Prostate gland (tissue), 2 donors: ENCODE results near the gene FADS2. TPM values are rescaled to one million over a fixed set of nuclear protein-coding genes. Genes with fewer than 3 reads are reported as not detected.

Experiments used
- DNase-seq: peaks from one replicate; pipeline ENCODE4 v3.0.0-alpha.2; 2019; ENCODE audit warnings: low spot score
- H3K27ac ChIP-seq, 2 donors: fragments of 200-600 bp; sonication (generic); 2 replicates each; pipeline ENCODE4 v1.5.1; 2017 to 2019
- H3K27me3 ChIP-seq: fragments of 200-600 bp; sonication (generic); replicated peaks from 2 replicates; pipeline ENCODE4 v1.5.1; 2019; ENCODE audit not compliant: insufficient read depth
- H3K36me3 ChIP-seq, 2 donors: fragments of 200-600 bp; sonication (generic); 1 replicate in 1 of 2; 2 replicates in 1 of 2; pipeline versions ENCODE4 v1.5.1 to v1.8.1; 2017 to 2019
- H3K4me1 ChIP-seq: fragments of 200-600 bp; sonication (generic); replicated peaks from 2 replicates; pipeline ENCODE4 v1.5.1; 2019
- H3K4me3 ChIP-seq, 2 donors: fragments of 200-600 bp; sonication (generic); 2 replicates each; pipeline ENCODE4 v1.5.1; 2017 to 2019
- H3K9me3 ChIP-seq: fragments of 200-600 bp; sonication (generic); 2 replicates; pipeline ENCODE4 v1.5.1; 2017
- POLR2A ChIP-seq: fragments of 450-650 bp; IDR thresholded peaks from one replicate; pipeline ENCODE4 v1.6.1; 2016; ENCODE audit warnings: antibody characterized with exemption, mild to moderate bottlenecking
- POLR2AphosphoS5 ChIP-seq: sonication (generic); formaldehyde crosslinking; IDR thresholded peaks from one replicate; pipeline ENCODE4 v1.6.1; 2017; ENCODE audit warnings: antibody characterized with exemption
- whole genome bisulfite sequencing: methylation state at CpG from one replicate; pipeline ENCODE4 v1.1.5; 2018; 5-methylcytosine and 5-hydroxymethylcytosine counted together
- intact Hi-C: fragments of 100-400 bp; cut with DNase I; formaldehyde crosslinking; loops from one replicate; pipeline ENCODE4 v1.14.2; 2022
- total RNA-seq, 2 donors: library from RNA; depleted of rRNA; stranded (reverse); fragments of >200 nt; gene quantifications; one replicate each; pipeline ENCODE4 v1.1.0, GENCODE V29; 2016
- TF ChIP-seq, protein P1 (sequence below), 4 experiments: fragments of 200-600 bp in 2 of 4; fragments of 450-650 bp in 2 of 4; sonication (generic) in 2 of 4; IDR thresholded peaks; 1 replicate in 3 of 4; 2 replicates in 1 of 4; pipeline ENCODE4 v1.5.1; 2016 to 2019; ENCODE audit warnings: antibody characterized with exemption in 4 of 4, mild to moderate bottlenecking in 2 of 4, moderate library complexity in 2 of 4

The FADS2 gene
- total RNA-seq, 2 donors from 2014 or later = 67.5 to 213 TPM

DNA sequence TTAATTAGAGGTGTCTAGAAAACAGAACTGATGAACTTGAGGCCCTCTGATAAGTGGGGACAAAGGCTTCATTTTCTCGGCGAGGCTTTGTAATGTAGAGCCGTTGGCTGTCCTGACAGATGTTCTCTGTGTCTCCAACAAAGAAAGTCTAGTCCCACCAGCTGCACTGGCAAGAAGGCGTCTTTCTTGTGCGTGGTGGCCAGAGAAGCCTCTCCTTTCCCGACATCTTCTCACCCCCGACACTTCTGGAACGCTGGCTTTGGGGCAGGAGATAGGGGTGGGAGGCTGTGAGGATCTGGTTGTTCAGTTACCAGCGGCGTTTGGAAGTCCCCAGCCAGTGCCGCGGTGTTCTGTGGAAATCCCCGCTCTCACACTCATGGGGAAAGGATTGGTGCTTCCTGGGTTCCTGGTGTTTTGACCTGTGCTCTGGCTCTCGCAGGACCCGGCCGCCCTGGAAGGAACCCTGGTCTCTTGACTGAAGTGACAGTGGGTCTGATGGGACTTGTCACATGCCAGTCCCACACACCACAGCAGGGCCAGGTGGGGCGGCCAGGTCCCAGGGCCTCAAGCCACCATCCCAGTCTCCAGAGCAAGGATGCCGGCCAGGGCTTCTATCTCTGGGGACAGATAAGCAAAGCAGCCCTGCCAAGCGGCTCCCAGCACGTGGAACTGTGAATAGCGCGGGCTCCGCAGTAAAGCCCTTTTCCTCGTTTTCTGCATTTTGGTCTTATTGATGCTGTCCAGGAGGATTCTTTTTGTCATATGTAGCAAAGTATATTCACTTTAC, 23.2 kb downstream of the FADS2 start:
- DNase-seq = no peak
- H3K27me3 ChIP-seq = no peaks in the 10 kb centered on the region
- intact Hi-C loops = no loop called here
- TF ChIP-seq POLR2A (no peak), POLR2AphosphoS5 (no peak)
- TF ChIP-seq, protein P1, sequence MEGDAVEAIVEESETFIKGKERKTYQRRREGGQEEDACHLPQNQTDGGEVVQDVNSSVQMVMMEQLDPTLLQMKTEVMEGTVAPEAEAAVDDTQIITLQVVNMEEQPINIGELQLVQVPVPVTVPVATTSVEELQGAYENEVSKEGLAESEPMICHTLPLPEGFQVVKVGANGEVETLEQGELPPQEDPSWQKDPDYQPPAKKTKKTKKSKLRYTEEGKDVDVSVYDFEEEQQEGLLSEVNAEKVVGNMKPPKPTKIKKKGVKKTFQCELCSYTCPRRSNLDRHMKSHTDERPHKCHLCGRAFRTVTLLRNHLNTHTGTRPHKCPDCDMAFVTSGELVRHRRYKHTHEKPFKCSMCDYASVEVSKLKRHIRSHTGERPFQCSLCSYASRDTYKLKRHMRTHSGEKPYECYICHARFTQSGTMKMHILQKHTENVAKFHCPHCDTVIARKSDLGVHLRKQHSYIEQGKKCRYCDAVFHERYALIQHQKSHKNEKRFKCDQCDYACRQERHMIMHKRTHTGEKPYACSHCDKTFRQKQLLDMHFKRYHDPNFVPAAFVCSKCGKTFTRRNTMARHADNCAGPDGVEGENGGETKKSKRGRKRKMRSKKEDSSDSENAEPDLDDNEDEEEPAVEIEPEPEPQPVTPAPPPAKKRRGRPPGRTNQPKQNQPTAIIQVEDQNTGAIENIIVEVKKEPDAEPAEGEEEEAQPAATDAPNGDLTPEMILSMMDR (IDR thresholded peaks at IDR 0.05) = no peak
- no peaks in the 10 kb centered on the region for H3K9me3 ChIP-seq
- no peak overlapping the region for H3K4me3 ChIP-seq
- H3K27ac ChIP-seq = no peak overlapping the region
- H3K36me3 ChIP-seq = peaks cover 0 to 7% of the 10 kb centered on the region in 2 donors
- 58% methylated on average over 24 of the region's 24 CpGs for WGBS
- H3K4me1 ChIP-seq = peaks cover 4% of the 10 kb centered on the region

DNA sequence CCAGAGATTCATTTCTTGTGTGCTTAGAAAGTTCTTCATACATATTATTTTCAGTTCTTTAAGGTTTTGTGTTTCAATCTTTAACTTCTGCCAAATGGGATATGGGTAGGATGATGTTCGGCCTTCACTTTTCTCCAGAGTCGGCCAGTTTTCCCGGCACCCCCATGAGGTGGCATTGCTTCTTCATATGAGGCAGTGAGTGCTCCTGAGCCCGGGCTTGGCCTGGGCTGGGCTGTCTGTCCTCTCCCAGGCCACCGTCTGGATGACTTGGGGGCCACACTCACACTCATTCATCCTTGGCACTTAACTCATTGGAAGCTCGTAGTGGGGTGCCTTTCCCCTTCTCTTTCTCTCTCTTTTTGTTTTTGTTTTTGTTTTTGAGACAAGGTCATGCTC, 23.8 kb downstream of the FADS2 start:
- WGBS = 83% methylated on average over 6 of the region's 6 CpGs
- intact Hi-C loops = no loop called here
- Histone ChIP-seq H3K9me3 (no peaks in the 10 kb centered on the region), H3K4me1 (peaks cover 4% of the 10 kb centered on the region), H3K27ac (no peak overlapping the region), H3K4me3 (no peak overlapping the region), H3K27me3 (no peaks in the 10 kb centered on the region), H3K36me3 (peaks cover 0 to 7% of the 10 kb centered on the region in 2 donors)
- TF ChIP-seq POLR2AphosphoS5 = no peak
- no peak for TF ChIP-seq POLR2A
- TF ChIP-seq, protein P1 (IDR thresholded peaks at IDR 0.05) = no peak
- DNase-seq = no peak

DNA sequence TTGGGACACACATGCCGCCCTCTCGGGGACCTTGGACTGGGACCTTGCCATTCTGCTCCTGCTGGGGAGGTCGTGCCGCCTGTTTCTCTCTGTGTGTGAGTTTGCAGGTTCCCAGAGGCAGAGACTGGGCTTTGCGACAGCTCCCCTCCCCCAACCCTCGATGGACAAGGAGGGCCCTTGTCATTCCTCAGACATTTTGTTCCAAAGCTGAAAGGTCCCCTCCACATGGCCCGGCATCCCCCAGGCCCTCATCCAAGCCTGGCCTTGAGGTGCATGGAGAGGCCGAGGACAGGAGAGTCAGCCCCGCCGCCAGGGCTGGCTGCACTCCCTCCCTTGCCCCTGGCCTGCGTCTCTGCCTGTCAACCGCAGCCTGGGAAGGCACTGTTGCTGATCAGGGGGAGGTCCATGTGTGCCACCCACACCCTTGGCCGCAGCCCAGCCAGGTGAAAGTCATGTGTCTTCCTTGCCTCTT, 25.6 kb downstream of the FADS2 start:
- H3K36me3 ChIP-seq = peaks cover 0 to 5% of the 10 kb centered on the region in 2 donors
- WGBS = 68% methylated on average over 13 of the region's 13 CpGs
- no peaks in the 10 kb centered on the region for H3K9me3 ChIP-seq
- DNase-seq = peak; percentile 28
- intact Hi-C loops = no loop called here
- H3K27me3 ChIP-seq = no peaks in the 10 kb centered on the region
- TF ChIP-seq POLR2A (no peak), POLR2AphosphoS5 (peak; percentile 26)
- peak overlapping the region in 1 of 2 donors; percentile 31 for H3K27ac ChIP-seq
- peaks cover 4% of the 10 kb centered on the region for H3K4me1 ChIP-seq
- H3K4me3 ChIP-seq = no peak overlapping the region

DNA sequence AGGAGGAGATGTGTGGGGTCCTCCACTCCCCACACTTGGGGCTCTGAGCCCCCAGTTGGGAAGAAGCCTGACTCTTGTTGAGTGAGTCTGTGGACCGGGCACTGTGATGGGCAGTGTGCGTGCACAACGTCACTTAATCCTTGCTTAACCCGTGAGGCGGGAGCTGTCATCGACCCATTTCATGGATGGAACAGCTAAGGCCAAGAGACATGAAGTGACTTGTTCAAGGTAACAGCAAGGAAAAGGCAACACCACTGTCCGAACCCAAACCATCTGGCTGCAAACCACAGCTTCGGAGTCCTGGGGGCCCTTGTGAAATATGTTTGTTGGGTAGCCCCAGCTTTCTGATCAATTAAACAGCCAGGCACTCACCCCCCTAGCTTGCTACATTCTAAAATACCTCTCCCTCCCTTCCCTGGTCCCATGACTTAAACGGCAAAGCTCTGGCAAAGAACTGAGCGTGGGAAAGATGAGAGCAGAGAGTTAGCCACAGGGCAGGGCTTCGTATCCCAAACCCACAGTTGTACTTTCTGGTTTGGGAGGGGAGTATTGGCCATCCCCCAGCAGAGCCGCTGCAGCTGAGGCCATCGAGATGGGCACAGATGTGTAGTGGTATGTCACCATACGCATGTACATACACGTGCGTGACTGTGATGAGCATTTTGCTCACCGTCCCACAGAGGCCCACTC, 26.3 kb downstream of the FADS2 start:
- TF ChIP-seq, protein P1 (IDR thresholded peaks at IDR 0.05) = no peak
- TF ChIP-seq POLR2AphosphoS5 (no peak), POLR2A (no peak)
- Histone ChIP-seq H3K27me3 (no peaks in the 10 kb centered on the region), H3K4me3 (no peak overlapping the region), H3K36me3 (no peaks in the 10 kb centered on the region), H3K9me3 (no peaks in the 10 kb centered on the region), H3K4me1 (peaks cover 4% of the 10 kb centered on the region), H3K27ac (peak overlapping the region in 1 of 2 donors; percentile 31)
- 87% methylated on average over 17 of the region's 17 CpGs for WGBS
- no peak for DNase-seq
- intact Hi-C loops = no loop called here

DNA sequence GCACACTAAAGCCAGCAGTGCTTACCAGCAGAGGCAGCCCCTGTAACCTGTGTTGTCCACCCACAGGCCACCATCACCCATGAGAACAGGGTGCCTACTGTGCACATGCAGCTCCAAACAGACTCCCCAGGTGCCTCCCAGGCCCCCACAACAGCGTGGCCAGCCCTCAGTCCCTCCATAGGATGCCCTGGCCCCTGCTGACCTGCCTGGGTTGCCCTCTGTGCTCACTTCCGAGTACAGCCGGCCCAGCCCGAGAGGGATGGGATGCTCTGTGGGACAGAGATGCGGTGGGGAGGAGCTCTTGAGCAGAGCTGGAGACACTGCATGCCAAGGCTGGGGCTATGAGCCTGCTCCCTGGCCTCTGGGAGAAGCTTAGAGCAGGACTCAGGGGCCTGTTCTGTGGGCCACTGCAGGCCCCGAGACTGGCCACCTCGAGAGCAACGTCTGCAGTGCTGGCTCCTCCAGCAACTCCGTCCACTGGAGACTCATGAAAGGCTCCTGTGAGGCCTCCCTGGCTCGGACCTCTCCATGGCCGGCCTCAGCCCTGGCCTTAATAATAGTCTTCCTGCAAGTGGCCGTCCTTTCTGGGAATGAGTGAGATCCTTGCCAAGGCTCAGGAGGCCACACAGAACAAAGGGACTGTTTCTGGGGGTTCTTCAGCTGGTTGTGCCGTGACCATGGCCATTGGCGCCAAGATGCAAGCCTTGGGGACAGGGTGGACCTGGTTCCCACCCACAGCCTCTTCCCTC, 27.0 kb downstream of the FADS2 start:
- Histone ChIP-seq H3K4me3 (no peak overlapping the region), H3K4me1 (peaks cover 4% of the 10 kb centered on the region), H3K36me3 (no peaks in the 10 kb centered on the region), H3K27ac (peak overlapping the region in 1 of 2 donors; percentile 31), H3K9me3 (no peaks in the 10 kb centered on the region), H3K27me3 (no peaks in the 10 kb centered on the region)
- intact Hi-C loops = no loop called here
- WGBS = 86% methylated on average over 14 of the region's 14 CpGs
- TF ChIP-seq POLR2A = no peak
- TF ChIP-seq, protein P1 (IDR thresholded peaks at IDR 0.05) = no peak
- no peak for TF ChIP-seq POLR2AphosphoS5
- no peak for DNase-seq
